Glutamatergic neuron (in vitro differentiated cells): Measurements from ENCODE around the gene FOXD2. TPM values are rescaled to one million over a fixed set of nuclear protein-coding genes. Genes with fewer than 3 reads are reported as not detected.
A peak's percentile ranks its signal among the peaks of the same experiment; 100 is the strongest.

ENCODE experiments used
- DNase-seq: peaks from one replicate; pipeline ENCODE4 v3.0.0; 2022
- H3K27ac Mint-ChIP-seq: one replicate; pipeline ENCODE4 v1.8.0; 2020; ENCODE audit warnings: mild to moderate bottlenecking, mixed read lengths, inconsistent platforms; ENCODE audit not compliant: unreplicated experiment
- H3K27me3 Mint-ChIP-seq: one replicate; pipeline ENCODE4 v1.8.0; 2020; ENCODE audit warnings: mild to moderate bottlenecking, moderate library complexity, mixed read lengths, inconsistent platforms; ENCODE audit not compliant: unreplicated experiment
- H3K36me3 Mint-ChIP-seq: one replicate; pipeline ENCODE4 v1.8.0; 2020; ENCODE audit warnings: mild to moderate bottlenecking, mixed read lengths, inconsistent platforms; ENCODE audit not compliant: unreplicated experiment
- H3K4me1 Mint-ChIP-seq: one replicate; pipeline ENCODE4 v1.8.0; 2020; ENCODE audit warnings: mild to moderate bottlenecking, low read depth, mixed read lengths, inconsistent platforms; ENCODE audit not compliant: unreplicated experiment
- H3K4me3 Mint-ChIP-seq: one replicate; pipeline ENCODE4 v1.8.0; 2020; ENCODE audit warnings: mild to moderate bottlenecking, mixed read lengths, inconsistent platforms; ENCODE audit not compliant: unreplicated experiment
- H3K9me3 Mint-ChIP-seq: one replicate; pipeline ENCODE4 v1.8.0; 2020; ENCODE audit warnings: mild to moderate bottlenecking, moderate library complexity, mixed read lengths, inconsistent platforms; ENCODE audit not compliant: unreplicated experiment
- total RNA-seq: library from RNA; stranded (reverse); fragmentation: NEBNext Ultra II Directional; extraction: Animal tissue kit (Norgen Biotek cat#: 25700); gene quantifications from one replicate; pipeline ENCODE4 v1.2.1, GENCODE V29; 2021; ENCODE audit not compliant: unreplicated experiment
- TF ChIP-seq, protein P1 (sequence below): fragments of 200-600 bp; sonication (generic); IDR thresholded peaks from one replicate; pipeline ENCODE4 v1.5.0; 2021; ENCODE audit not compliant: partially characterized antibody, unreplicated experiment

Gene FOXD2
- total RNA-seq, 1 donor from 2014 or later: not detected

DNA sequence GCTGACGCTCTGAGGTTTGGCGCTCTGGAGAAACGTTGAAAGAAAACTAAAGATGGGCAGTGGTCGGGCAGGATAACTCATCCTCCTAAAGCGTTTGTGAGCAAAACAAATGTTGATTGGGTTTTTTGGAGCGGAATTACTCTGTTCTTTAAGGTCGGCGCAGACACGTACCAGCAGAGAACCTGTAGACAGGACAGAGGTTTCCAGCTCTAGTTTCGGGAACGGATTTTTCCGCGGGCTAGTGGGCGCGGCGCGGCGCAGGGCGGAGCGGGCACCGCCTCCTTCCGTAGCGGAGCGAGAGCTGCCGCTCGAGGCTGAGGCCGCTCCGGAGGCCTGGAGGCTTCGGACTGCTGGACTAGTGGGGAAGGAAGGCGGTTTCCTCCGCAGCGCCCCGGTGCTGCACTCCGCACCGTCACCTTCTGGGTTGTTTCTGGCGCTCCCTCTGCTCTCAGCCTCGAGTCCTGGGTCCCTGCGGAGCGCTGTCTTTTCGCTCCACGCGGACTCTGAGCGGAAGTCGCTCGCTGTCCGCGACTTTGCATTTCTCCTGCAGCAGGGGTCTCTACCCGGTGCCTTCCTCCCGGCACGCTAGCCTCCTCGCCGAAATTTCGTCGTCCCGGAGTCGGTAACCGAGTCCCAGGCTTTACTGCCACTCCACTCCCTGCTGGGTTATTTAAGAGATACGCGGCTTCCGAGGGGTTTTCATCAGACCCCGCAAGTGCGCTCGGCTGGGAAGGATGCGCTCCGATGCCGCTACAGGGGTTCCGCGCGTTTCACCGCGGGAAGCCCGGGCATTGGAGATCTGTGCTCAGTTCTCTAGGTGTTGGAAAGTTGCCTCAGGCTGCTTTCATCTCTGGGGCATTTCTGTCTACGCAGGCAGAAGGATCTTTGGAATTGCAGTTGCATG is 7.0 kb downstream of the FOXD2 start:
- H3K4me1 Mint-ChIP-seq: peaks cover 10% of the 10 kb centered on the region
- no peaks in the 10 kb centered on the region for H3K36me3 Mint-ChIP-seq
- H3K27me3 Mint-ChIP-seq: peaks cover 40% of the 10 kb centered on the region
- peaks cover 19% of the 10 kb centered on the region for H3K9me3 Mint-ChIP-seq
- TF ChIP-seq, protein P1, sequence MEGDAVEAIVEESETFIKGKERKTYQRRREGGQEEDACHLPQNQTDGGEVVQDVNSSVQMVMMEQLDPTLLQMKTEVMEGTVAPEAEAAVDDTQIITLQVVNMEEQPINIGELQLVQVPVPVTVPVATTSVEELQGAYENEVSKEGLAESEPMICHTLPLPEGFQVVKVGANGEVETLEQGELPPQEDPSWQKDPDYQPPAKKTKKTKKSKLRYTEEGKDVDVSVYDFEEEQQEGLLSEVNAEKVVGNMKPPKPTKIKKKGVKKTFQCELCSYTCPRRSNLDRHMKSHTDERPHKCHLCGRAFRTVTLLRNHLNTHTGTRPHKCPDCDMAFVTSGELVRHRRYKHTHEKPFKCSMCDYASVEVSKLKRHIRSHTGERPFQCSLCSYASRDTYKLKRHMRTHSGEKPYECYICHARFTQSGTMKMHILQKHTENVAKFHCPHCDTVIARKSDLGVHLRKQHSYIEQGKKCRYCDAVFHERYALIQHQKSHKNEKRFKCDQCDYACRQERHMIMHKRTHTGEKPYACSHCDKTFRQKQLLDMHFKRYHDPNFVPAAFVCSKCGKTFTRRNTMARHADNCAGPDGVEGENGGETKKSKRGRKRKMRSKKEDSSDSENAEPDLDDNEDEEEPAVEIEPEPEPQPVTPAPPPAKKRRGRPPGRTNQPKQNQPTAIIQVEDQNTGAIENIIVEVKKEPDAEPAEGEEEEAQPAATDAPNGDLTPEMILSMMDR: no peak
- H3K27ac Mint-ChIP-seq: no peak overlapping the region
- H3K4me3 Mint-ChIP-seq: peak overlapping the region; percentile 85
- DNase-seq: peak; percentile 61

DNA sequence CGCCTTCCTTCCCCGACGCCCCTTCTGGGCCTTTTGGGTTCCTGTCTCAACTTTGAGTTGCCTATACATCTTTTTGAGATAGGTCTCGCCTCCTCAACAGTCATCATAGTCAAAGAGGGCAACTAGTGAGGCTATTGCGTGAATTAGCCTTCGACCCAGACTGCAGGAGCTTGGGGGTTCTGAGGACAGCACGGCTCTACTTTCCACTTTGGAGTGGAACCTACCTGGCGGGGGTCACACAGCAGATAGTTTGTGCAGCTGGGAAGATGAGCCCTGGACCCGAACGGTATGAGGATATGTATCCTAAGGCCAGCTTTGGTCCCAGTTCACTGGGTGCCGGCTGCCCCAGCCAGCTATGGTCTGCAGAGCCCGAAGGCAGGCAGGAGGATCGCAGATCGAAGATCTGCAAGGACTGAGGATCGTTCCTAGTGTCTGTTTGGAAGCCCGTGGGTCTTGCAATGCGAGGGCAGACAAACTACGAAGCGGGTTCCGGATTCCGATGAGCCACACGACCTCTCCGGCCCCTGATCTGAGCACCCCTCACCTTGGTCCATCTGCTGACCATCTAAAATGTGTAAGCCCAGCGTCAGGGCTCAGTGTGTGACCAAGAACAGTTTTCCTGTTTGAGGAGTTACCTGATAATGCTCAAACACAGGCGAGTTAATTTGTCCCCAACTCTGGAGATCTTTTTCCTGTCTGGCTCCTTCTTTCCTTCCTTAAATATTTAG is 8.1 kb downstream of the FOXD2 start:
- H3K4me1 Mint-ChIP-seq: peaks cover 10% of the 10 kb centered on the region
- H3K9me3 Mint-ChIP-seq: peaks cover 19% of the 10 kb centered on the region
- DNase-seq: no peak
- no peak overlapping the region for H3K27ac Mint-ChIP-seq
- H3K4me3 Mint-ChIP-seq: no peak overlapping the region
- H3K36me3 Mint-ChIP-seq: no peaks in the 10 kb centered on the region
- peaks cover 46% of the 10 kb centered on the region for H3K27me3 Mint-ChIP-seq
- TF ChIP-seq, protein P1: no peak

DNA sequence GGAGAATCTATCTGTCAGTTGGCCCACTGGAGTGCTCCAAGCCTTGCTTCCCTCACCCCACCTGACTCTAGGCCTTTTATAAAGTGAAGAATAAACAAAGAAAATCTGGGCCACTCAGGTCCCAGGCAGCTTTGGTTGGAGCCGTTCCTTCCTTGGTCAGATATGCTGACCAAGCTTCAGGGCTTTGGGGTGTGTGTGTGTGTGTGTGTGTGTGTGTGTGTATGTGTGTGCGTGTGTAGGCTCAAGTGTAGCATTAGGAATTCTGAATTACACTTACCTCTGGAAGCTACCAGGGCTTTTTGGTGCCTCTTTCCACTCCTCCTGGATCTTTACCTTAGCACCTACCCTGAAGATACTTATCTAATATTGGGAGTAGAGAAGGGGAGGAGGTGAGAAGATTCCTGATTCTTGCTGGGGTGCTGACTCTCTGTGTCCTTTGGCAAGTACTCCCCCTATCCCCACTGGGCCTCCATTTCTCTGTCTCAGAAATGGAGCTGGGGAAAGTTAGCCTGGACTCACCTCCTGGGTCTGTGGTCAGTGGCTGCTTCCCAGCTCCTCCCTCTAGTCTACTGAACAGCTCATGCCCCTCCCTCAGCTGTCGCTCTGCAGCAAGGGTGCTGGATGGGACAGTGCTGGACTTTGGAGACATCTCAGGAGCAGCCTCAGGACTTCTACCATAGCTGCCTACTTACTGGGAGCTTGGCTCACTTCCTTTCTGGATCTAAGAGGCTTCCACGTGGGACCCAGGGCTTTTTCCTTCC is 10.8 kb downstream of the FOXD2 start:
- TF ChIP-seq, protein P1: no peak
- Mint-ChIP-seq H3K4me1 (peaks cover 10% of the 10 kb centered on the region), H3K27me3 (peaks cover 50% of the 10 kb centered on the region), H3K27ac (no peak overlapping the region), H3K4me3 (no peak overlapping the region), H3K36me3 (no peaks in the 10 kb centered on the region), H3K9me3 (peaks cover 16% of the 10 kb centered on the region)
- no peak for DNase-seq

DNA sequence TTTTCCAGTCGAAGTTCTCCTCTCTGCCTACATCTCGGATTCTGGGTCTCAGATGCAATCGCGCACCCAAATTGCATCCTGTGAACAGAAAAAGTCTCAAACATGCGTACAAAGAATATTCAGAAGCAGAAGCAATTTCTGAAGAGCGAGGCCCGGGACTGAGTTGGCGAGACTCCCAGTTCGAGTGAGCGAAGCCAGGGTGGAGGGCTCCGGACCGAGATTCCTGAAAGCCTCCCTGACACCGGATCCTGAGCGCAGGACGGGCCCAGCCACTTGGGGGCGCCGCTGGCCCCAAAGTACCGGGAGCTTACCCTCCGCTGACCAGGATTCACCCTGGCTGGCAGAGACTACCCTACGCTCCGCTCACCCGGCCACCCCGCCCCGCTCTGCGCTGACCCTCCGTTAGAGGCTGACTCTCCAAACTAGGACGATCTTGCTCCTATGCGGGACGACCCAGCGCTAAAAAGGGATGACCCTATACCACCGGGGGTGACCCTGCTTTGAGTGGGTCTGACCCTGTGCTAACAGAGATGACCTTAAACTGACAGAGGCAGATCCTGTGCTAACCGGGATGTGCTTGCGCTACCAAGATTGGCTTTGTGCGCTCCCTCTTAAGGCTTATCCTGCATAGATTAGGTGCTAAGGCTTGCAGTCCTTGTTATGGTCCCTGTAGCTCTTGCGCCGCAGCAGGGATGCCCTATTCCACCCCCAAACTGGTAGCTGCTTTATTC is 12.1 kb downstream of the FOXD2 start:
- TF ChIP-seq, protein P1: peak; percentile 44
- peaks cover 3% of the 10 kb centered on the region for H3K4me1 Mint-ChIP-seq
- no peak overlapping the region for H3K27ac Mint-ChIP-seq
- DNase-seq: peak; percentile 62
- H3K9me3 Mint-ChIP-seq: peaks cover 7% of the 10 kb centered on the region
- peaks cover 40% of the 10 kb centered on the region for H3K27me3 Mint-ChIP-seq
- no peak overlapping the region for H3K4me3 Mint-ChIP-seq
- H3K36me3 Mint-ChIP-seq: no peaks in the 10 kb centered on the region
